ENCODE data around the gene SEMA6C.
"Not testable (repeated sequence)": the region's sequence is repeated elsewhere in the genome, so short reads cannot be mapped to it uniquely, and the experiment has no call there.

SEMA6C gene, protein sequence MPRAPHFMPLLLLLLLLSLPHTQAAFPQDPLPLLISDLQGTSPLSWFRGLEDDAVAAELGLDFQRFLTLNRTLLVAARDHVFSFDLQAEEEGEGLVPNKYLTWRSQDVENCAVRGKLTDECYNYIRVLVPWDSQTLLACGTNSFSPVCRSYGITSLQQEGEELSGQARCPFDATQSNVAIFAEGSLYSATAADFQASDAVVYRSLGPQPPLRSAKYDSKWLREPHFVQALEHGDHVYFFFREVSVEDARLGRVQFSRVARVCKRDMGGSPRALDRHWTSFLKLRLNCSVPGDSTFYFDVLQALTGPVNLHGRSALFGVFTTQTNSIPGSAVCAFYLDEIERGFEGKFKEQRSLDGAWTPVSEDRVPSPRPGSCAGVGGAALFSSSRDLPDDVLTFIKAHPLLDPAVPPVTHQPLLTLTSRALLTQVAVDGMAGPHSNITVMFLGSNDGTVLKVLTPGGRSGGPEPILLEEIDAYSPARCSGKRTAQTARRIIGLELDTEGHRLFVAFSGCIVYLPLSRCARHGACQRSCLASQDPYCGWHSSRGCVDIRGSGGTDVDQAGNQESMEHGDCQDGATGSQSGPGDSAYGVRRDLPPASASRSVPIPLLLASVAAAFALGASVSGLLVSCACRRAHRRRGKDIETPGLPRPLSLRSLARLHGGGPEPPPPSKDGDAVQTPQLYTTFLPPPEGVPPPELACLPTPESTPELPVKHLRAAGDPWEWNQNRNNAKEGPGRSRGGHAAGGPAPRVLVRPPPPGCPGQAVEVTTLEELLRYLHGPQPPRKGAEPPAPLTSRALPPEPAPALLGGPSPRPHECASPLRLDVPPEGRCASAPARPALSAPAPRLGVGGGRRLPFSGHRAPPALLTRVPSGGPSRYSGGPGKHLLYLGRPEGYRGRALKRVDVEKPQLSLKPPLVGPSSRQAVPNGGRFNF

DNA sequence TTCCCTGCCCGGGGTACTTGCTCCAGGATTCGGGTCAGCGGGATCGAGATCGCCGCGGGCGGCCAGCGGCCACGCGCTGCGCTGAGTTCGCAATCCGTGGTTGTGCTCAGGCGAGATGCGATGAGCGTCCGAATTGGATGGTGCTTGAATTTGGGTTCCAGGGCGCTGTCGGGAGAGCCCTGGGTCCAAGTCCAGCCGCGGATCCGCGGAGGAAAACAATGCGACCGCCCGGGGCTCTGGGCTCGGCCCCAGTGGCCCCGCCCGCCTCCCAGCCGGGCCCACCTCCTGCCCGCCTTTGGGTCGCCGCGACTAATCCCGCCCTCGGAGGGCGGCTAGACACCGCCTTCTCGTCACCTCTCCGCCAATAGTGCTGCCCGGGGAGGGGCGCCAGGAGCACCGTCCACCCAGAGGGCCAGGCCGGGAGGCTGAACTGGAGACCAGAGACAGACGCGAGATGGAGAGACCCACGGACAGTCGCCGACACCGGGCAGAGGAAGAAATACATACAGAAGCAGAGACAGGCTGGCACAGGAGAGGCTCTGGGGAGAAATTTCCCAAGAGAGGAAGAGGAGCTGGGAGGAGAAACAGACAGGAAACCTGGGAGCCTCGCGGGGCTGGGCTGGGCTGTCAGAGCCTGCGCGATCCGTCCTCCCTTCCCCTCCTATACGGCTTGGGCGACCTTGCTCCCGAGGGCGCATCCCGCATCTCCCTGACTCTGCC lies at the start of gene SEMA6C:
Gene SEMA6C, minus strand, starts transcription at position 220 of the 720 bp plus-strand sequence. CDS start 4,010 bp downstream, outside the sequence.
- peak; percentile 32 for DNase-seq

DNA sequence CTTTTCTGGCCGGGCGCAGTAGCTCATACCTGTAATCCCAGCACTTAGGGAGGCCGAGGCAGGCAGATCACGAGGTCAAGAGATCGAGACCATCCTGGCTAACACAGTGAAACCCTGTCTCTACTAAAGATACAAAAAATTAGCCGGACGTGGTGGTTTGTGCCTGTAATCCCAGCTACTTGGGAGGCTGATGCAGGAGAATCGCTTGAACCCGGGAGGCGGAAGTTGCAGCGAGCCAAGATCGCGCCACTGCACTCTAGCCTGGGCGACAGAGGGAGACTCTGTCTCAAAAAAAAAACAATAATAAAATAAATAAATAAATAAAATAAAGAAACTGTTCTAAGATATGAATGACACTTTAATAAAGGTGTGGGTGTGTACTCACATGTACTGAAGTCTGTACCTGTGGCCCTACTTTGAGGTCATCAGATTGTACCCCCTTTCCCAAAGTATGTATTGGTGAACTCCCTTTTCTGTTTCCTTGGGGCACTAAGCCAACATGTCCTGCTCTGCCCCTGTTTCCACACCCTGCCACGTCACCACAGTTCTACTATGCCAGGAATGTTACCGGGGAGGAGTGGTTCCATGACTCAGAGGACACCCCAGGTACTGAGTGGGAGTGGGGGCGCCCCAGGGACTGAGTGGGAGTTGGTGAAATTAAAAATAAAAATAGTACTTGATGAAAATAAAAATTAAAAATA lies 48.6 kb upstream of the SEMA6C start:
- not testable (repeated sequence) for DNase-seq

DNA sequence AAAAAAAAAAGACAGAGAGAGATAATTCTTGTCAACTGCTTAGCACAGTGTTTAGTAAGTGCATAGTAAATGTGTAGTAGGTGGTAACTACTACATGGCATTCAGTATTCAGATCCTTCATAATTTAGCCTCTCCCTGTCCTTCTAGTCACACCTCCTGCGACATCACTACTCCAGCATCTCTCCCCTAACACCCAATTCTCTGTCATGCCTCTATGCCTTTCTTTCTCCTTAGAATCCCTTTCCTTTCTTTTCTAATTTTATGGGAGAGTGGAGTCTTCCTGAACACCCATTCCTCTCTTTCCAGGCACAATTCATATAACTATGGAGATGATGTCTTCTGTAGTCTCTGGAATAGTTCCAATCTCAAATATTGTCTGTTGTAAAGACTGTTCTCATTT lies 47.4 kb upstream of the SEMA6C start:
- DNase-seq, result no peak

DNA sequence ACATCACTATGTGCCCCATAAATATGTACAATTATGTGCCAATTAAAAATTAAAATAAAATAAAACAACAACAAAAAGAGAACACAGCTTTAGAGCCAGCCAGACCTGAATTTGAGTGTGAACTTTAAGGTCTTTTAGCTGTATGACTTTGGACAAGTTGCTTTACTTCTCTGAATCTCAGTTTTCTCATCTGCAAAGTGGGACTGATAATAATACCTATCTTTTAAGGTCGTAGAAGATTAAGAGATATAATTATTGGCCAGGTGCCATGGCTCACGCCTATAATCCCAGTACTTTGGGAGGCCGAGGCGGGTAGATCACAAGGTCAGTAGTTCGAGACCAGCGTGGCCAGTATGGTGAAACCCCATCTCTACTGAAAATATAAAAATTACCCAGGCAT lies 46.9 kb upstream of the SEMA6C start:
- no peak for DNase-seq

DNA sequence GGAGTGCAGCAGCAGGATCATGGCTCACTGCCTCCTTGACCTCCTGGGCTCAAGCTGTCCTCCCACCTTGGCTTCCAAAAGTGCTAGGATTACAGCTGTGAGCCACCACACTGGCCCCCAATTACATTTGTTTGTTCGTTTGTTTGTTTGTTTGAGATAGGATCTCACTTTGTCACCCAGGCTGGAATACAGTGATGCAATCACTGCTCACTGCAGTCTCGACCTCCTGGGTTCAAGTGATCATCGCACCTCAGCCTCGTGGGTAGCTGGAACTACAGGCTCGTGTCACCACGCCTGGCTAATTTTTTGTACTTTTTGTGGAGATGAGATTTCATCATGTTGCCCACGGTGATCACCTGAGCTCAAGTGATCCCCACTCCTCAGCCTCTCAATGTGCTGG lies 45.6 kb upstream of the SEMA6C start:
- DNase-seq, result no peak

DNA sequence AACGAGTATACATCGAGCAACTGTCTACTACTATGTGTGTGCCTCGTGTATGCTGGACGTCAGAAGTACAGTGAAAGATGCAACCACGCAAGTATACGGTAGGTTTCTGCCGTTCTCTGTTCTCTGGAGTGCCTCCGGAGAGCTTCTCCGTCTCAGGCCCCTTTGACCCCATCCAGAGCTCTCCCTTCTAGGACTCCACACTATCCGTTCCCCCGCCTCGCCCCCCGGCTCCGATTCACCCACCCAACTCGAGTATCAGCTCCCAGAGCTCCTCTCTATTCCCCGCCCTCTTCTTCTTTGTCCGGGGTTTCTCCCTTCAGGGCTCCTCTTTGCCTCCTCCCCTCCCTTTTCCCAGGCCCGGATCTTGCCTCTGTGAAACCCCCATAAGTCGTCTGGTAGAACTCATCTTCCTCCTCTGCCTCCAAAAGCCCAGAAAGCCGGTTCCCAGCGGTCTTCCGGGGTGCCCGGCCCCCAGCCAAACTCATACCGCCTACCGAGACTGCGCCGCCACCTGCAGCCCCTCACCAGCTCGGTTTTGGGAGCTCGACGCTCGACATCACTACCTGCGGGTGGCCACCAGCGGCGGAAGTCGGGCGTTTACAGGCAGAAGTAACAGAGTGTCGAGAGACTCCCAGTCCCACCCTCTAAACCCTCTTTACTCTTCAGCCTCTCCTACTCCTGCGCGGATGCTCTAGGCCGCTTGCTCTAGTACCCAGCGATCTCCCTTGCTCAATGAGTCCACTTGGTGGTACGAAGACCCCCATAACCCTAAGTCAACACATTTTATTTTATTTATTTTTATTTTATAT lies 43.4 kb upstream of the SEMA6C start, which contains the start of gene VPS72:
Gene VPS72, minus strand, starts transcription at position 561 of the 809 bp plus-strand sequence. Its CDS starts 76 bp downstream, at position 485.
- peak; percentile 81 for DNase-seq

DNA sequence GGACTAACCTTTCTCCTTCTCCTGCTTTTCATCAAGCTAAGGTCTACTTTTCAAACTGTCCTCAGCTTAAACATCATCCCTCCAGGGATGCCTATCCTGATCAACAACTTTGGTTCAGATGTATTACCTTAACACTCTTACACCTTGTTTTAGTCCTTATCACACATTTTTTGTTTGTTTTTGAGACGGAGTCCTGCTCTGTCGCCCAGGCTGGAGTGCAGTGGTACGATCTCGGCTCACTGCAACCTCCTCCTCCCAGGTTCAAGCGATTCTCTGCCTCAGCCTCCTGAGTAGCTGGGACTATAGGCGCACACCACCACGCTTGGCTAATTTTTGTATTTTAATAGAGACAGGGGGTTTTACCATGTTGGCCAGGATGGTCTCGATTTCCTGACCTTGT lies 42.2 kb upstream of the SEMA6C start:
- DNase-seq, result not testable (repeated sequence)

DNA sequence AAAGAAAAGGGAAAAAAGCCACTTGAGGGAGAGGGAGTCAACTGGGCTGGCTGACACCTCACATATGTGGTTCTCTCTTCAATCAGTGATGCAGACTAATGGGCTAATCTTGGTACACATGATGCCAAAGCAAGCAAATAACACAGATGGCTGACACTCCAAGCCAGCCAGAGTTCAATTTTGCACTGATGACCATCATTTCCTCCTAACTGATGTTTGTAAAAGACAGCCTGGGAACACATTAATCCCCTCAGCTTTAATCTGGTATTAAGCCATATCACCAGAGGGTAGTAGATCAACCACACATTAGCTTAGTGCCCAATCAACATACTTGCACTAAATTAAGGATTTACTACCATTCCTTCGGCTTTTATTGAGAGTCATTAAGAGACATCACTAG lies 40.8 kb upstream of the SEMA6C start:
- no peak for DNase-seq

DNA sequence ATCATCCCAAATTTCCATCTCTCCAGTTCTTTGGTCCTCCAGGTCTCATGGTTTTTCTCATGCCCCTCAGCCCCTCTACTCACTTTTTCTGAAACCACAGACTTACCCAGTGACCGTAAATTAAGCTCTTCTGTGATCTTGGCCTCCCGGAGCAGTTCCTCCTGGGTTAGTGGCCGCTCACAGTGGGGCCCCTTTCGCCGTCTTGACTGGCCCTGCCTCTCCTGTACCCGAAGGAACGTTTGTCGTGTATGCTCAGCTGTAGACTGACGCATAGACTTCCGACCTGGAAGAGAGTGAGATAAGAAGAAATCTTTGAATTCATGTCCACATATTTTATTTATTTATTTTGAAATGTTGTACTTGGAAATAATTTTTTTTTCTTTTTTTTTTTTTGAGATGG lies 37.8 kb upstream of the SEMA6C start:
- no peak for DNase-seq

DNA sequence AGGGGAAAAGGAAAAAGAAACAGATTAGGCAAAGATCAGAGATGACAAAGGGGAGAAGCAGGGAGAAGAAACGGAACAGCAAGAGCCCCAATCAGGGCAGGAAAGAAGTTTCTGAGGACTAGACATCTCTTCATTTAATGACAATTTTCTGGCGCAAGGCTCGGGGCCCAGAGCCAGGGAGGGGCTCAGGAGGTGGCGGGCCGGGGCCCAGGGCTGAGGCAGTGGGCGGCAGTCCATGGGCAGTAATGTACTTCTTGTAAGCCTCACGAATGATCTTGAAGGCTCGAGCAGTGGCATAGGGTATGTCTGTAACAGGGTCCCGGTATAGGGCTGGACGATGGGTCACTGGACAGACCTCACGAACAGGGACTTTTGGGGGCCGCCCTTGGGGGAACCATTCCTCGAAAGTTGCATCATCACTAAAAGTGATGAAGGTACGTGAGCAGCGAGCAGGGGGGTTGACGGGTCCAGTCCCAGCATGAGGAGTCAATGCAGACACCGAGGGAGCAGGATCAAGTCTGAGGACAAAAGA lies 30.1 kb upstream of the SEMA6C start:
- no peak for DNase-seq

DNA sequence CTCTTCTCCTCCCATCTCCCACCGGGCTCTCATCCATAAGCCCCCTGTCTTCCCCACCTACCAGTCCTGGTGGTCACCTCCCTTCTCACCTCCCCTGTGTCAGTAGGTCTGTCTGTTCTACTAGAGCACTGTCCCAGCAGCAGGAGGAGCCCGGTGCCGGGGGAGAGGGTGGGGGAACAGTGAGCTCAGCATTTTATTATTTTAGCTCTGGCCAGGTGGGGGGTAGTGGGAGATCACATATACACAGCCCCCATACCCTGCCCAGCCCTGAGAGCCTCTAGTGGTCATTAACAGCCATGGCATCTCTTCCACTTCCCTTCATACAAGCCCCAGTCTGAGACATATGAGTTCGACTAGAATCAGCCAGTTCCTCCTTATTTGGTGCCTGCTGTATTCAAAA lies 29.4 kb upstream of the SEMA6C start, which contains the start of gene TMOD4:
Gene TMOD4, minus strand, starts transcription at position 119 of the 400 bp plus-strand sequence. CDS start 1,106 bp downstream, outside the sequence.
- no peak for DNase-seq

DNA sequence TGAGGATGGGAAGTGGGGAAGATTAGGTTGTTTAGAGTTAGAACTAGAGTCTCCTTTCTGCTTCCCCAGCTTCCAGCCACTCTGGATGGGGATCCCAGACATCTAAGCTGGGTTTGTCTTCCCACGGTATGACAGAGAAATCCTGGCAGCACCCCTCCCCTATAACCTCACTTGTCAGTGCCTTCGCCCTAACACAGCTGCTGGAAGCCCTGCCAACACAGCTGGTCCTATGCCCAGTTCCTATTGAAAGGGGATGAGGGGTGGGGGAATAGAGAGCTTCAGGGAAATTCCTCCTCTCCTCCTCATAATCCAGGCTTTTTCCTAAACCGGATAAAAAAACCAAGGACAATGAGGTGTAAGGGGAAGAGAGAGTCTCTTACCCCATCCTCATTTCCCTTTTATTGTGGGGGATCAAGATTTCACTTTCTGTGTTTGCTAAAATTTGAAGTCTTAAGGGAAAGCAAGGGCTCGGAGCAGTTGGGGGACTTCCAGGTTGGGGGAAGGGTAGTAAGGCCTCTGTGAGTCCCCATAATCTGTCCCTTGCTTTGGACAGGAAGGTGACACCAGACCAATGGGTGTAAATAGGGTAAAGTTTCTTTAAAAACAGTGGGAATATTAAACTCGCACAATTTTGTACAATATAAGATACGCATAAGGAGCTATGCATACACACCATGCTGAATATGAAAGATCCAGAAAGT lies 28.8 kb upstream of the SEMA6C start:
- DNase-seq, result no peak

DNA sequence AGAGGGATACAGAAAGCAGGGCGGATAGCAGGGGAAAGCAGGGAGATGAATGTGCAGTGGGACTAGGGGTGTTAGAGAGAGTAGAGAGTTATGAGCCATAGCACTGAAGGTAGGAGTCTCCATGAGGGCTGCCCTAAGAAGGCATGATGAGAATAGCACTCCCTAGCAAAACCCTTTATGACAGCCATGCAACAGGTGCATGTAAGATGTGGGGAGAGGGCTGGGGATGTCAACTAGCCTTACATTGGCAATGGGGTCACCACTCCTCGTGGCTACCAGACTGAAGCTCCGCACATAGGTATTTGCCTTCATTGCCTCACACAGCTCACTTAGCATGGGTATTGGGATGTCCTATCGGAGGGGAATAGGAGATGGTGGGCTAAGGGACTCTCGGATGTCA lies 24.8 kb upstream of the SEMA6C start:
- no peak for DNase-seq

DNA sequence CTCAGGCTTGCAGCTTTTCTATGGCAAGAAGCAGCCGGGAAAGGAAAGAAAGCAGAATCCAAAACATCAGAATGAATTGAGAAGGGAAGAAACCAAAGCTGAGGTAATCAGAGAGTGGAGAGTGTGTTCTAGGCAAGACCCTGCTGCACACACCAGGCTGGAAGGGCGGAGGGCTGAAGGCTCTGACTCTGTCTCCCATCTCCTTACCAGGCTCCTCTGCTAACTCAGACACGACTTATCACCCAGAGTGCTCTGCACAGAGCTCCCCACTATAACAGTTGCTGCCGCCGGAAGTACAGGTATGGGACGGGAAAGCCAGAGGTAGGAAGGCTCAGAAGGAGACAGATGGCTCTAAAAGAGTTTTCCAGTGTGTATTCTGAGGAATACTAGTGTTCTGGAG lies 20.7 kb upstream of the SEMA6C start:
- no peak for DNase-seq

DNA sequence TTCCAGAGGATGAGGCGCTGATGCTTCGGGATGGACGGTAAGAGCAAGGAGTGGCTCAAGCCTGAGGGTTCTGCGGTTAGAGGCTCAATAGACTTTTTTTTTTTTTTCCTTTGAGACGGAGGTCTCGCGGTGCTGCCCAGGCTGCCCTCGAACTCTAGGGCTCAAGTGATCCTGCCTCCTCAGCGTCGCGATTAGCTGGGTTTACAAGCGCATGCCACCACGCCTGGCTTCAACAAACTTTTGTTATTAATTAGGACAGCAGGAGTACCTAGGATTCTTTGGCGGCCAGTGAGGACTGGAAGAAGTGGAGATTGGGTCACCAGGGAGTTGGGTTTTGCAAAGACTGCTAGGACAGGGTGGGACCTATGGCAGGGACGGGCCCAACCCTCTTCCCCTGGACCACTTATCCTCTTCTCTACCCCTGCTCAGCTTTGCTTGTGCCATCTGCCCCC lies 20.1 kb upstream of the SEMA6C start:
- no peak for DNase-seq

DNA sequence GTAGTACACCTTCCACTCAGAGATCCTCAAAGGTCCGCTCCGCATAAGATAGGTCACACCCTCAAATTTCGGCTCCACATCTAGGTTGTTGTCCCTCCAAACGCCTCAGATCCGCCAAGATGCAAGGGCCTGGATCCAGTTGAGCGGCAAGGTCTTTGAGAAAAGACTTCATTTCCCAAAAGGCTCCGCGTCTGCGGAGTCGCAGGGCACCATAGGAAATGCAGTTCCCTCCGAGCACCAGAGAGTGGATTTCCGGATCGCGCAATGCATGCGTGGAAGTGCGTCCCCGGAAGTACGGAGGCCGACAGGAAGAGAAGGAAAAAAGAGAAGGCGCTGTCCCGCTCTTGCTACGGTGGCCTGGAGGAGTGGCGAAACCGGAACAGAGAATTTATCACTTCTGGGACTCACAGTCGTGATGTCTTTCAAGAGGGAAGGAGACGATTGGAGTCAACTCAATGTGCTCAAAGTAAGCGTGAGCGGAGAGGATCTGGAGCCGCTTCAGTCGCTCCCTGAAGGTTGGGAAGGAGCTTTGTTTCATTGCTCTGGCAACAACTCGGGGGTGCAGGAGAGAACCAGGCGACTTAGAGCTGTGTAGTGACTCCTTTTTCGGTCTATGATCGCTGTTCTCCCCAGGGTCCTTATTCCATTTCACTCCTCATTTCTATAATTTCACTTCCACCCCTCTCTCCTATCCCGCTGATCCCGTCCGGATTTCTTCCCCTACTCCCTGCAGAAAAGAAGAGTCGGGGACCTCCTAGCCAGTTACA lies 19.5 kb upstream of the SEMA6C start, which contains the start of the genes LYSMD1 and SCNM1:
Gene LYSMD1, minus strand, starts transcription at position 165 of the 767 bp plus-strand sequence. CDS start 644 bp downstream, outside the sequence.
Gene SCNM1, plus strand, starts transcription at position 407 of the 767 bp plus-strand sequence. Its CDS starts 9 bp downstream, at position 416.
- peak; percentile 92 for DNase-seq

DNA sequence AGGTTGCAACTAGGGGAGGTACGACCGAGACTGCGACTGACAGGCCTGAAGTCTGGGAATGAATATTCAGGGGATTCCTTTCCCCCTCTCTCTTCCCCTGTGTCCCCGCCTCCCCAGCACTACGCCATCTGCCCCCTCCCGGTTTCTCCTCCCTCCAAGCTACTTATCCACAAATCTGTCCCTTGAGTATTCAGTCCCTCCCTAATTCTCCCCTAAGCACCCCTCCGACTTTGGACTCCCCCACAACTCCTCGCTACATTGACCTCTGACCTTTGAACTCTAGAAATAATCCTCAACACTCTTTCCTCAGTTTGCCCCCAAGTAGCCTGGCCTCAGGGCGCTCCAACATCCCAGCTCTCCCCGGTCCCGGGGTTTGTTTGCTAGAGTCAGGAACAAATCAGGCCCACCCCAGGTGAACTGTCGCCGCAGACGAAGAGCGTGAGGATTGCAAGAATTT lies 18.9 kb upstream of the SEMA6C start:
- DNase-seq, result no peak

DNA sequence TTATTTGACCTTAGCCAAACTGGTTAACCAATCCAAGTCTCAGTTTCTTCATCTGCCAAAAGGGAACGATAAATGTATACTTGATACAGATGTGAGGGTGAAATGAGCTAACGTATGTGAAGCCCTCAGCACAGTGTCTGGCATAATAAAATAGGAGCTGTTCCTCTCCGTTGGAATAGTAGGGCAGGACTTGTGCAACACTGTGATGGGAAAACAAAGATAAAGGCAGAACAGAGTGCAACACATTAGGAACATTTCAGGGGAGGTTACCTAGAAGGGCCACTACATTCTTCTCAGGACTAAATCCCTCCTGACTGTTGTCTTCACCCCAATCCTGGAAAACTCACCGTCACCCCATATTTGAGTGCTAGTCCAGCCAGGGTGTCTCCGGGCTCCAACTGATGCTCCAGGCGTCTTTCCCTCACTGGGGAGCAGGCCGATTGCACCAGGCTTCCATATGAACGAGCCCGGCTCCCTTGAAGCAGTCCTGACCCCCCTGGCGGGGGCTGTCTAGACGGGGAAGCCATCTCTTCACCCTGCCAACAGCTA lies 18.4 kb upstream of the SEMA6C start:
- no peak for DNase-seq

DNA sequence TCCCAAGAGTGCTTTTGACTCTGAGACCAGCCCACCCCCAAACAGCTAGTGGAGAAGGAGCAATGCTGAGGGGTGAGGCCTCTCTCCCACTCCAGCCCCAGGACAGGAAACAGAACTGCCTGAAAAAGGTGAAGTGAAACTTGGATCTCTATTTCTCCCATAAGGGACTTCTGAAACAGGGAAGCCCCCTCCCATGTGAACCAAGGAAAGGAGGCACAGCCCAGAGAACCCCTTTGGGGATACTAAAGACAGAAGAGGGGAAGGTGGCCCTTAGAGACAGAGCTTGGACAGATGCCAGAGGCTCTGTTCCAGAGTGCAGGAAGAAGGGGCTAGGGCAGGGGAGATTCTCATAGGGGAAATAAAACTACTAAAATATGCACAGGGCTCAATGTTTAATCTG lies 12.9 kb upstream of the SEMA6C start:
- no peak for DNase-seq
